ENCODE results near the gene CMAS.
"Not testable (repeated sequence)": the region's sequence is repeated elsewhere in the genome, so short reads cannot be mapped to it uniquely, and the experiment has no call there.

CMAS gene

GRCh38 chr12:22046968-22047390, 961 bp downstream of the CMAS start:
- in situ Hi-C loops (cut with MboI; ENCODE audit: low sequenced_read_pairs), result no loop called here

GRCh38 chr12:22047494-22047893, 1.5 kb downstream of the CMAS start:
- in situ Hi-C loops (cut with MboI; ENCODE audit: low sequenced_read_pairs), result no loop called here

DNA sequence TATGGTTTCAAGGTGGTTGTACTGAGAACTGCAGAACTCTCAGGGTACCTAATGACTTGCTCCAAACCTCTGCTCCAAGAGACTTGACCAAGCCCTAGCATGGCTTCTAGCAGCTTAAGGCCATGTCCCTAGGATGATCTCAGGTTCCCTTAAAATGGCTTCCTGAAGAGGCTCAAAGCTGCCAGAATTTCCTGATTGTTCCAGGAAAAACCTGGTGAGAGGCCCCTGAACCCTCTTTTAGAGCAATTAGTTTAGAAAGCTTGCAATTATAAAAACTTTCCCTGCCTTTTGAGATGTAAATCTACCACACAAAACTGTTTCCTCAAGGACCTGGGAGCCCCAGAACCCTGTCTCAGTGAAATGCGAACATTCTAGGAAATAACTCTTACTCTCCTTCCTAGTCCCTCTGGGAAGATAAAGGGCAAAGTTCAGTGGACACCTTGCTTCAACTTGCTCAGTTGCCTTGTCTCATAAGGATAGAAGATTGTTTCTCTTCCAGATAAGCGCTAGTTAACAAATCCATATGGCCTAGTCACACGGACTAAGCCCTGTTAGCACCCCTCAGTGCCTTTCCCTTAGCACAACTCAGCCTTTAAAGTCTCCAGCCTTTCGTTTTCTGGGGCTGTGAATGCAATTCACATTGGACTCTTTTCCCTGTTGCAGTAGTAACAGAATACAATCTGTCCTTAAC, 2.5 kb downstream of the CMAS start:
- in situ Hi-C loops (cut with MboI; ENCODE audit: low sequenced_read_pairs), result no loop called here

GRCh38 chr12:22050078-22050477, 4.1 kb downstream of the CMAS start:
- in situ Hi-C loops (cut with MboI; ENCODE audit: low sequenced_read_pairs), result no loop called here

- in situ Hi-C loops (cut with MboI; ENCODE audit: low sequenced_read_pairs), result no loop called here
Measured at GRCh38 chr12:22051114-22051698, 5.2 kb downstream of the CMAS start.

GRCh38 chr12:22052994-22053393, 7.0 kb downstream of the CMAS start:
- in situ Hi-C loops (cut with MboI; ENCODE audit: low sequenced_read_pairs), result not testable (repeated sequence)

GRCh38 chr12:22054155-22054554, 8.1 kb downstream of the CMAS start:
- in situ Hi-C loops (cut with MboI; ENCODE audit: low sequenced_read_pairs), result no loop called here

GRCh38 chr12:22056607-22057006, 10.6 kb downstream of the CMAS start:
- in situ Hi-C loops (cut with MboI; ENCODE audit: low sequenced_read_pairs), result no loop called here

DNA sequence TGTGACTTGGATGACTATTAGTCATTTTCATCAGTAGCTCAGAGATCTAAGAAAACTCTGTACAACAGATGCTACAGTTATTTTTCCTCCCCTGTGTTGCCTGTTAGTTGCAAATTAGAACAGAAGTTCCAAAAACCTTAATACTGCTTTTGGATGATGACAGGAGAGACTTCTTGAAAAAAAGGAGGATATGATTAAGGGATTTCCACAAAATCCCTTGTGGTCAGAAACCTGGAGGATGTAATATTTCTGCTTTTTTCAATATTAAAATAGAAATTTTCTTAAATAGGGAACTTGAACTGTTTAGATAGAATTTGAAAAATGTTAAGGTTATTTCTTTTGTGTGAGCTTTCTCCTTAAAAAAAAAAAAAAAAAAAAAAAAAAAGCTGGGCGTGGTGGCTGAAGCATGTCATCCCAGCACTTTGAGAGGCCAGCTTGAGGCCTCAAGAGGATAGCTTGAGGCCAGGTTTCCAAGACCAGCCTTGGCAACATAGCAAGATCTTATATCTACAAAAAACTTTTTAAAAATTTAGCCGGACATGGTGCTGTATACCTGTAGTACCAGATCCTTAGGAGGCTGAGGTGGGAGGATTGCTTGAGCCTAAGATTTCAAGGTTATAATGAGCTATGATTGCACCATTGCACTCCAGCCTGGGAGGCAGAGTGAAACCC, 14.1 kb downstream of the CMAS start:
- in situ Hi-C loops (cut with MboI; ENCODE audit: low sequenced_read_pairs), result no loop called here

GRCh38 chr12:22064968-22065367, 18.9 kb downstream of the CMAS start:
- in situ Hi-C loops (cut with MboI; ENCODE audit: low sequenced_read_pairs), result no loop called here

DNA sequence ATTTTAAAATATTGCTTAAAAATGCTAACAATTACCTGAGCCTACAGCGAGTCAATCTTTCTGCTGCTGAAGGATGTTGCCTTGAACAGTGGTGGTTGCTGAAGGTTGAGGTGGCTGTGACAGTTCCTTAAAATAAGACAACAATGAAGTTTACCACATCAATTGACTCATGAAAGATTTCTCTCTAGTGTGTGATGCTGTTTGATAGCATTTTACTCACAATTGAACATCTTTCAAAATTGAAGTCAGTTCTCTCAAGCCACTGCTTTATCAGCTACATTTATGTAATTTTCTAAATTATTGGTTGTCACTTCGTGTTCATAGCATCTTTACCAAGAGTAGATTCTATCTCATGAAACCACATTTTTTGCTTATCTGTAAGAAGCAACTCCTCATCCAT, 20.3 kb downstream of the CMAS start:
- in situ Hi-C loops (cut with MboI; ENCODE audit: low sequenced_read_pairs), result no loop called here

DNA sequence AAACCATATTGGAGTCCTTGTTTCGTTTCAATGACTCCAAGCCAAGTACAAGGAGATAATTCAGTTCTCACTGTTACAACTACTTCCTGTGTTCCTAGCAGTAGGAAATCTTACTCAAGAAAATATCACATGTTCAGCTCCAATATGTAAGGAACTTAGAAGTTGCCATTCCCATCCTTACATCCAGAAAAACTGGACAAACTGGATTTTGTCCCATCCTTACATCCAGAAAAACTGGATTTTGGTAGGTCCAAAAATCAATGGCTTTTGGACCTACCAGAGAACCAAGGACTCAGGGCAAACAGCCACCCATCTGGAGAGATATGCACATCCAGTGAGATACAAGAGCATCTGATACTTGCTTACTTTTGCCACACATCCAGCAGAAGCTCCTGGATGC, 23.8 kb downstream of the CMAS start:
- in situ Hi-C loops (cut with MboI; ENCODE audit: low sequenced_read_pairs), result no loop called here

GRCh38 chr12:22082190-22082701, 36.2 kb downstream of the CMAS start:
- in situ Hi-C loops (cut with MboI; ENCODE audit: low sequenced_read_pairs), result loop anchor here (25.0 kb wide), 1 partner anchor 355 kb away; no protein-coding TSS in a partner anchor

DNA sequence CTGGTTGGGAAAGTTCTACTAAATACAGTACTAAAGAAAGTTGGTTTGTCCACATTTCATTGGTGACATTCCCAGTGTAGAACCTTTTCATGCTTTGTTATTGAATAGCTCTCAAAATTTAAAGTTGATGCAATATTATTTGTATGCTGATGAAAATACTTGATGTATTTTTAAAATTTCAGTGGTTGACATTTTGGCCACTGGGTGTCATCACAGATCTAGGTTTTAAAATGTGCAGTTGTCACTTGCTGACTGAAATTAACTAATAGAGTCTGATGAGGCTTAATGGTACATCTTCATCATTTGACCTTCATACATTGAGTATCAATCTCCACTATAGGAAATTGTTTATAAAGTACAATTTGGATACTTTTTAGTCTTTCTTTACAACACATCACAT, 37.1 kb downstream of the CMAS start:
- in situ Hi-C loops (cut with MboI; ENCODE audit: low sequenced_read_pairs), result loop anchor here (25.0 kb wide), 1 partner anchor 354 kb away; no protein-coding TSS in a partner anchor

DNA sequence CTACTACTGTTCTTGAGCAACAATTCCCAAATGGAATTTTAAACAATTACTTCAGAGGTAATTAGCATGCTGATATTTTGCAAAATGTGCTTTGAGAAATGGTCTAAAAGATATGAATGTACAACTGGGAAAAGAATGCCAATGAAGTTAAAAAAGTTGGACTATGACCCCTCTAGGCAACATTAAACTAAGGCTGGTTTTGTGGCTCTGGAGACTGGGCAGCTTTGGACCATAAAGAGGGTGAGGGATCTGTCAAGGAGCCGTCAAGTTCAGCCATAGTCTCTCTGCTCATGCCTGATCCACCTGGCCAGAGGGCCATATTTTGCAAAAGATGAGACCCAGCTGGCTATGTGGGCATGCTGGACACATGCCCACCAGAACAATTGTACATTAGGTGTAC, 38.8 kb downstream of the CMAS start:
- in situ Hi-C loops (cut with MboI; ENCODE audit: low sequenced_read_pairs), result loop anchor here (25.0 kb wide), 1 partner anchor 352 kb away; no protein-coding TSS in a partner anchor

DNA sequence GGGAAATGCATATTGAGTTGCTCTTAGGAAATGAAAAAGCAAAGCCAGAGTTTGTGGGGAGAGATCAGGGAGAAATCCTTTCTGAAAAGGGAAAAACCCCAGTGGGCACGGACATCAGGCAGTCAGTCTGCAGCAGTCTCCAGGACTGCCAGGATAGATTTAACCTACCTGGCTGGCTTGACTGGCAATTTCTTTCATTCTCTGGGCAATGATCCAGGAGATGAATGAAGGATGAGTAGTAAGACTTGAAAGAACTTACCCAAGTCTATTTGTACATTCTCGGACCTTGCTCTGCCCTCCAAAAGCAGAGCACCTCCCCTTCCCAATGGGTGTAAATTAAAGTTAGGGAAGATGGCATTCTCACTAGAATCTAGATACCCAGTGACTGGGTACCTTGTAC, 42.9 kb downstream of the CMAS start:
- in situ Hi-C loops (cut with MboI; ENCODE audit: low sequenced_read_pairs), result loop anchor here (25.0 kb wide), 1 partner anchor 348 kb away; no protein-coding TSS in a partner anchor

DNA sequence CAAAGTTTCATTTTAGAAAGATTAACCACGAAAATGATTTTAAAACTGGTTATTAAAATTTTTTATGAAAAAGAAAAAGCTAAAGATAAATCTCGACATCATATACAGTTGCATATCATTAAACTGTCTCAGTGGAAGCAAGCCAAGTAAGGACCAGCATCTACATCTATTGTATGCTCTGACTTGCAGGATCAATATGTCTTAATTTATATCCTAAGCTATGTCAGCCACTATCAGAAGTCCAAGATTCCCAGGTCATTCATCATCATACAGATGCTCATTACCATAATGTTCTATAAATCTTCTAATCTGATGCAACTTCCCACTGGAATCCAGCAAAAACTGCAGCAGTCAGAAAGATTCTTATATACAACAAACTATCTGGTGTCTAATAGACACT, 43.5 kb downstream of the CMAS start:
- in situ Hi-C loops (cut with MboI; ENCODE audit: low sequenced_read_pairs), result loop anchor here (25.0 kb wide), 1 partner anchor 348 kb away; no protein-coding TSS in a partner anchor

DNA sequence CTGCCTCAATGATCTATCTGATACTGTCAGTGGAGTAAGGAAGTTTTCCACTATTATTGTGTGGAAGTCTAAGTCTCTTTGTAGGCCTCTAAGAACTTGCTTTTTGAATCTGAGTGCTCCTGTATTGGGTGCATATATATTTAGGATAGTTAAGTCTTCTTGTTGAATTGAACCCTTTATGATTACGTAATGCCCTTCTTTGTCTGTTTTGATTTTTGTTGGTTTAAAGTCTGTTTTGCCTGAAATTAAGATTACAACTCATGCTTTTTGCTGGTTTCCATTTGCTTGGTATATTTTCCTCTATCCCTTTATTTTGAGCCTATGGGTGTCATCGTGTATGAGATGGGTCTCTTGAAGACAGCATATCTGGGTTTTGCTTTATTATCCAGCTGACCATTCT, 53.0 kb downstream of the CMAS start:
- in situ Hi-C loops (cut with MboI; ENCODE audit: low sequenced_read_pairs), result loop anchor here (25.0 kb wide), 1 partner anchor 338 kb away; no protein-coding TSS in a partner anchor

GRCh38 chr12:22100958-22101748, 55.1 kb downstream of the CMAS start:
- in situ Hi-C loops (cut with MboI; ENCODE audit: low sequenced_read_pairs), result no loop called here

- in situ Hi-C loops (cut with MboI; ENCODE audit: low sequenced_read_pairs), result no loop called here
Measured at GRCh38 chr12:22101749-22102243, 55.8 kb downstream of the CMAS start.

DNA sequence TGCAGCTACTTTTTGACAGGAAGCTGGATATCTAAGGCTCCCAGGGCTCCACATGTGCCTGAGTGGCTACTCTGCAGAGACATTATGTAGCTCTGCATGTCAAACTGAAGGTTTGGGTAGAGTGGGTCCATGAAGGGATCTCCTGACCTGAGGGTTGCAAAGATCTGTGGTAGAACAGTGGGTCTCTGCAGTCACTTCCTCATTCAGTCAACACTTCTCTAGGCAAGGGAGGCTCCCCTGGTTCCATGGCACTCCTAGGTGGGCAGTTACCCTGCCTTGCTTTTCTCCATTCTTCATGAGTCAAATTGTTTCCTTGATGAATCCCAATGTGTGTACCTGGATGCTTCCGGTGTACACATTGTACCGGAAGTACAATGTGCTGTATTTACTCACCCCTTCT, 57.4 kb downstream of the CMAS start:
- in situ Hi-C loops (cut with MboI; ENCODE audit: low sequenced_read_pairs), result no loop called here
